ENCODE data around the gene TGFBR3L. TPM values are rescaled to one million over a fixed set of nuclear protein-coding genes. Genes with fewer than 3 reads are reported as not detected.

Gene TGFBR3L
- total RNA-seq, 4 donors from 2014 or later, result not detected

DNA sequence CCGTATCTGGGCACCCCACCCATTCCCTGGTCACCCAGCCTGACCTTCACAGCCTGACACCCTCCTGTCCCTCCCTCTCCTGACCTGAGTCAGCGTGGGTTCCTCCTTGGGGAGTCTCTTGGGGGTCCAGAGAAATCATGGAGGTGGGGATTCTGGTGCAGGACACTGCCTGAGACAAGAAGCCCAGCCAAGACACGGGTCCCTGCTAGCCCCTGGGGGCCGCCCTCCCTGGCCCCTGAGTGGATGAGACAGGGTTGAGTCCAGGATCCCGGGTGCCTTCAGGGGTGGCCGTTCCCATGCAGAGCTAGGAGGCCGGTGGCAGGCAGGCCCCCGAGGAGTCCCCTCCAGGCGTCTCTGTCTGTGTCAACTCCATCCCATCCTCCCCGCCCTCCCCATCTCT, 9.4 kb upstream of the TGFBR3L start:
- TF ChIP-seq, protein P1, sequence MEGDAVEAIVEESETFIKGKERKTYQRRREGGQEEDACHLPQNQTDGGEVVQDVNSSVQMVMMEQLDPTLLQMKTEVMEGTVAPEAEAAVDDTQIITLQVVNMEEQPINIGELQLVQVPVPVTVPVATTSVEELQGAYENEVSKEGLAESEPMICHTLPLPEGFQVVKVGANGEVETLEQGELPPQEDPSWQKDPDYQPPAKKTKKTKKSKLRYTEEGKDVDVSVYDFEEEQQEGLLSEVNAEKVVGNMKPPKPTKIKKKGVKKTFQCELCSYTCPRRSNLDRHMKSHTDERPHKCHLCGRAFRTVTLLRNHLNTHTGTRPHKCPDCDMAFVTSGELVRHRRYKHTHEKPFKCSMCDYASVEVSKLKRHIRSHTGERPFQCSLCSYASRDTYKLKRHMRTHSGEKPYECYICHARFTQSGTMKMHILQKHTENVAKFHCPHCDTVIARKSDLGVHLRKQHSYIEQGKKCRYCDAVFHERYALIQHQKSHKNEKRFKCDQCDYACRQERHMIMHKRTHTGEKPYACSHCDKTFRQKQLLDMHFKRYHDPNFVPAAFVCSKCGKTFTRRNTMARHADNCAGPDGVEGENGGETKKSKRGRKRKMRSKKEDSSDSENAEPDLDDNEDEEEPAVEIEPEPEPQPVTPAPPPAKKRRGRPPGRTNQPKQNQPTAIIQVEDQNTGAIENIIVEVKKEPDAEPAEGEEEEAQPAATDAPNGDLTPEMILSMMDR (IDR thresholded peaks at IDR 0.05), result no peak
- DNase-seq (ENCODE audit: low spot score) (no peak), ATAC-seq (ENCODE audit: low FRiP score) (no peak)

DNA sequence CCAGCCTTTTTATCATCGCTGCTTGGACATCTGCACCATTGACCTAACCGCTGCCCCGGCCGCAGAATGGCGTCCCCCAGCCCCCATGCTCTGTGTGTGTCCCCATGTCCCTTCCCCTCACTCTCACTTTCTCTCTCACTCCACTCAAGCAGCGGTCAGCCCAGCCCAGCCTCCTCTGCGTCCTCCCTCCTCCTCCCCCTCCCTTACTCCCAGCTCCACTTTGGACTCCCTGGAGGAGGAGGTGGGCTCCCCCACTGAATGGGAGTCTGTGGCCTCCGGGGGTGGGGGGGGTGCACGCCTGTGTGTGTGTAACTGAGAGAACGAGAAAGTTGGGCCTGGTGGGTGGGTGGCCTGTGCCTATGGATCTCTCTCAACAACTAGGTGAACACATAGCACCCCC, 8.8 kb upstream of the TGFBR3L start:
- DNase-seq (ENCODE audit: low spot score), result no peak
- TF ChIP-seq, protein P1 (IDR thresholded peaks at IDR 0.05), result no peak
- ATAC-seq (ENCODE audit: low FRiP score), result no peak

DNA sequence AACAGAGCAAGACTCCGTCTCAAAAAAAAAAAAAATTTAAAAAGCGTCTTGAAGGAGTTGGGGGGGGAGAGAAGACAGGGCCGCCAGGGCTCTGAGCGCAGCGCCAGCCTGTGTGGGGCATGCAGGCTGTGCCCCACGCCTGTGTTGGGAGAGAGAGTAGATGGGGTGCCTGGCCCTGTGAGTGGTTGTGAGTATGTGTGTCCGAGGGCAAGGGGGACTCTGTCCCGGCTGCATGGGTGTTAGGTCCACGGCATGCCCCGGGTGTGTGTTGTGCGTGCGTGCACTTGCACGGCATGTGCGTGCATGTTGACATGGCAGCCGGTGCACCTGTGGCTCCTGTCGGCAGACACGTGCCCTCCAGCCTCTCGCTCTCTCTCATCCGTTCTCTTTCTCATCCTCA, 7.5 kb upstream of the TGFBR3L start:
- TF ChIP-seq, protein P1 (IDR thresholded peaks at IDR 0.05), result no peak
- DNase-seq (ENCODE audit: low spot score), result no peak
- no peak for ATAC-seq (ENCODE audit: low FRiP score)

DNA sequence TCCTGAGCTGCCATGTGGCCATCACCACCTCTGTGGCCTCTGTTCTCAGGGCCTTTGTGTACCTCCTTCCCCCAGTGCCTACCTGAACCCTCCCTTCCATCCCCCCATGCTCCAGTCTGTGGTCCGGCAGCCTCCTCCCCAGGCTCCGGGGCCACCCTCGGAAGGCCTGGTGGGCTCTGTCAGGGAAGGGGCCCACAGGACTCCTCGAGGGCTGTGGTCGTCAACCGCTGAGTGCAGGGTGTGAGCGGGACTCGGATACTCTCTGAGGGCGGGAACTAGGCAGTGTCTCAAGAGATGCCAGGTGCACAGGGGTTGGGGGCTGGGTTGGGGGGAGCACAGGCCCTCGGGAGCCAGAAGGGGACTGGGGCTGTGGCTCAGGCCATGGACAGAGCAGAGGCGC, 7.1 kb upstream of the TGFBR3L start:
- DNase-seq (ENCODE audit: low spot score) (no peak), ATAC-seq (ENCODE audit: low FRiP score) (no peak)
- TF ChIP-seq, protein P1 (IDR thresholded peaks at IDR 0.05), result no peak

DNA sequence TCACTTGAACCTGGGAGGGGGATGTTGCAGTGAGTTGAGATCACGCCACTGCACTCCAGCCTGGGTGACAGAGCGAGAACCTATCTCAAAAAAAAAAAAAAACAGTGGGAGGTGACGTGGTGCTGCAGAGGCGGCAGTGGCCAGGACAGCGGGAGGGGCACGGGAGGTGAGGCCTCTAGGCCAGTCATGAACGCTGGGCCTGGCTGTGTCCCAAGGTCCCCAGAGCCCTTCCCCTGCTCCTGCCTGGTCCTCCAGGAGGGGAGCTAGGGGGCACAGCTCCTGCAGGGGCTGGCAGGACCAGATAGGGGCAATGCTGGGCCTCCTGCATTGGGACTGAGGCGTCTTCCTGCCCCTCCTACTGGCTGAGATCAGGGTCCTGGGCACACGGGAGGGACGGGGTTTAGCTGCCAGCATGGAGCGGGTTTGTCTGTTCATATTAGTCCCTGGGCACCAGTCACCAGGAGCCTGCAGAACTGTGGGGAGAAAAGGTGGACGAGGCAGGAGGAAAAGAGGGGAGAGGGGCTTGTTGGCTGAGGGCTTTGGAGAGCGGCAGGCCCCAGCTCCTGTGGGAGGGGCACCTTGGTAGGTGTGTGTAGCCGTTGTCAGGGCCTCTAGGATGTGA, 6.4 kb upstream of the TGFBR3L start:
- DNase-seq (ENCODE audit: low spot score) (no peak), ATAC-seq (ENCODE audit: low FRiP score) (no peak)
- TF ChIP-seq, protein P1 (IDR thresholded peaks at IDR 0.05), result no peak

DNA sequence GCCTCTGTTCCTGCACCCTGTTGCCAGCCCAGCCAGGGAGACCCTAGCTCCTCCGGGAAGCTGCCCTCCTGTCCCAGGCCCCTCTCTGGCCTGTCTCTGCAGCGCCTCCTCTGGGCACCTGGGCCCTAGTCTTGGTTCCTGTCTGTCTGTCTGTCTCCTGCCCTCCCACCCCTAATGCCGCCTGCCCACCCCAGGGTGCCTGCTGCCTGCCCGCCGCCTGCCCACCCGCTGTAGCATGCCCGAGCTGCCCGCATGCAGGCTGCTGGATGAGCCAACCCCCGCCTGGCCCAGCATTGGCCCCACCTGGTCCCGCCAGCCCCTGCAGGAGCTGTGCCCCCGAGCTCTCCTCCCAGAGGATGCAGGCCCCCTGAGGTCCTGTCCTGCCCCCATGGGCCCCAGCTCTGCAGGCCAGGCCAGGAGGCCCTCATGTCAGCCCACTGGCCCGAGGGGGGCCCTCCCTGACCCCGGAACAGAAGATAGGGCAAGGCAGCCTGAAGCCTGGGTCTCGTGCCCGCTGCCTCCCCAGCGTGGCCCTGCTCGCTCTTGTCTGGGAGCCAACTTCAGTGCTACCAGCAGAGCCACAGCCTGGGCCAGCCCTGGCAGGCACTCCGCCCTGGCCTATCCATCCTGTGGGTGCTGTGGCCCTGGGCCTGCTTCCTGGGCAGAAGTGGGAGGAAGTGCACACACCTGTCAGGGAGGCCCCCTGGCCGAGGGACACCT, 5.7 kb upstream of the TGFBR3L start:
- ATAC-seq (ENCODE audit: low FRiP score) (no peak), DNase-seq (ENCODE audit: low spot score) (no peak)
- TF ChIP-seq, protein P1 (IDR thresholded peaks at IDR 0.05), result no peak

Data from omental fat pad (tissue), 4 donors.